HEK293T (cell line): ENCODE results near the gene PITPNM1.

Source experiments
- CTCF ChIA-PET: fragments of 350-600 bp; formaldehyde crosslinking; extraction: SDS; loops from one replicate; lab custom pipeline; 2021; ENCODE audit warnings: antibody characterized with exemption, inconsistent platforms; lab: Yijun Ruan, JAX
- POLR2A ChIA-PET: fragments of 350-600 bp; formaldehyde crosslinking; extraction: SDS; loops from one replicate; lab custom pipeline; 2020; ENCODE audit warnings: antibody characterized with exemption, inconsistent platforms; lab: Yijun Ruan, JAX
- DNase-seq: peaks from one replicate; pipeline ENCODE4 v3.0.0; 2012; ENCODE audit warnings: mixed read lengths; ENCODE audit errors: extremely low spot score
- ARNT ChIP-seq: fragments of 450-650 bp; IDR thresholded peaks from 2 replicates; pipeline ENCODE4 v1.6.1; 2017; ENCODE audit warnings: mild to moderate bottlenecking
- BHLHE40 ChIP-seq: fragments of 450-650 bp; IDR thresholded peaks from 2 replicates; pipeline ENCODE4 v1.6.1; 2016; ENCODE audit warnings: mild to moderate bottlenecking, moderate library complexity, borderline replicate concordance
- CTBP1 ChIP-seq: fragments of 450-650 bp; IDR thresholded peaks from 2 replicates; pipeline ENCODE4 v1.6.1; 2016; ENCODE audit warnings: borderline replicate concordance
- ELF4 ChIP-seq: fragments of 450-650 bp; IDR thresholded peaks from 2 replicates; pipeline ENCODE4 v1.6.1; 2017; ENCODE audit warnings: antibody characterized with exemption
- FOXA1 ChIP-seq: fragments of 450-650 bp; IDR thresholded peaks from 2 replicates; pipeline ENCODE4 v1.6.1; 2016; ENCODE audit warnings: mild to moderate bottlenecking
- FOXK2 ChIP-seq: fragments of 450-650 bp; IDR thresholded peaks from 2 replicates; pipeline ENCODE4 v1.6.1; 2016; ENCODE audit warnings: mild to moderate bottlenecking
- FOXM1 ChIP-seq: fragments of 450-650 bp; IDR thresholded peaks from 2 replicates; pipeline ENCODE4 v1.6.1; 2017; ENCODE audit warnings: mild to moderate bottlenecking, borderline replicate concordance
- HDGF ChIP-seq: fragments of 450-650 bp; IDR thresholded peaks from 2 replicates; pipeline ENCODE4 v1.6.1; 2017; ENCODE audit warnings: antibody characterized with exemption, borderline replicate concordance
- L3MBTL2 ChIP-seq: fragments of 450-650 bp; conservative IDR thresholded peaks from 2 replicates; pipeline ENCODE4 v1.6.1; 2016; ENCODE audit warnings: mild to moderate bottlenecking
- LEF1 ChIP-seq: fragments of 450-650 bp; IDR thresholded peaks from 2 replicates; pipeline ENCODE4 v1.6.1; 2017; ENCODE audit warnings: mild to moderate bottlenecking, borderline replicate concordance
- NFRKB ChIP-seq: fragments of 450-650 bp; IDR thresholded peaks from 2 replicates; pipeline ENCODE4 v1.6.1; 2016; ENCODE audit warnings: mild to moderate bottlenecking, moderate library complexity
- SP1 ChIP-seq: fragments of 450-650 bp; IDR thresholded peaks from 2 replicates; pipeline ENCODE4 v1.6.1; 2017
- SUZ12 ChIP-seq: fragments of 450-650 bp; IDR thresholded peaks from 2 replicates; pipeline ENCODE4 v1.6.1; 2016; ENCODE audit warnings: mild to moderate bottlenecking
- TARDBP ChIP-seq: fragments of 450-650 bp; IDR thresholded peaks from 2 replicates; pipeline ENCODE4 v1.6.1; 2016
- ZNF384 ChIP-seq: fragments of 450-650 bp; IDR thresholded peaks from 2 replicates; pipeline ENCODE4 v1.6.1; 2016
- TF ChIP-seq, protein P1 (sequence below): fragments of 450-650 bp; IDR thresholded peaks from 2 replicates; pipeline ENCODE4 v1.6.1; 2016

PITPNM1 gene

DNA sequence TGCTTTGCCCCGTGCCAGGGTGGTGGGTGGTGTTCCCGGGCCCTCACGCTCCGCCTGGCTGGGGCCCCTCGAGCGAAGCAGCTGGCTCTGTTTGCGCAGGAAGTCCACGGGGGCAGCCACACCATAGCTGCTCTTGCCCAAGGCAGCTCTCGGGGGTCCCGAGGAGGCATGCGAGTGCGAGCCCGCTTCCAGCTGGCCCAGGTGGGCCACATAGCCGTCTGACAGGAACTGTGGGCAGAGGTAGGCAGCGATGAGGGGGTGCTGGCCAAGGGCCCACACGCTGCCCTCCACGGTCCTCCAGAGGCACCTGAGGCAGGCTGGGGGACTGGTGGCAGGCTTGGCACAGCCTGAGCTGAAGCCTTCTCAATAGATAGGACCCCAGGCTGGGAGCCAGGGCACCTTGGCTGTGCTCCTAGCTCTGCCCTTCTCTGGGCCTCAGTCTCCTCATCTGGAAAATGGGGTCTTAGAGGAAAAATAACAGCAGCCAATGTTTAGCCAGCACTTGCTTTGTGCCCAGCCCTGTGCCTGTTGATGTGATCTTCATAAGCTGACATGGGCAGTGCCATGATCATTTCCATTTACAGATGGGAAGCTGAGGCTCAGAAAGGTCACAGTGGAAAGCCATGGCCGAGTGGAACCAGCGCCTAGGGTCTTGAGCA is 13.0 kb downstream of the PITPNM1 start:
- no peak for TF ChIP-seq ARNT
- TF ChIP-seq, protein P1, sequence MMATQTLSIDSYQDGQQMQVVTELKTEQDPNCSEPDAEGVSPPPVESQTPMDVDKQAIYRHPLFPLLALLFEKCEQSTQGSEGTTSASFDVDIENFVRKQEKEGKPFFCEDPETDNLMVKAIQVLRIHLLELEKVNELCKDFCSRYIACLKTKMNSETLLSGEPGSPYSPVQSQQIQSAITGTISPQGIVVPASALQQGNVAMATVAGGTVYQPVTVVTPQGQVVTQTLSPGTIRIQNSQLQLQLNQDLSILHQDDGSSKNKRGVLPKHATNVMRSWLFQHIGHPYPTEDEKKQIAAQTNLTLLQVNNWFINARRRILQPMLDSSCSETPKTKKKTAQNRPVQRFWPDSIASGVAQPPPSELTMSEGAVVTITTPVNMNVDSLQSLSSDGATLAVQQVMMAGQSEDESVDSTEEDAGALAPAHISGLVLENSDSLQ = no peak
- TF ChIP-seq L3MBTL2 = no peak
- no peak for TF ChIP-seq HDGF
- no peak for TF ChIP-seq CTBP1
- TF ChIP-seq ZNF384 = no peak
- TF ChIP-seq FOXA1 = no peak
- TF ChIP-seq LEF1 = no peak
- no peak for TF ChIP-seq SP1
- no peak for TF ChIP-seq ELF4
- TF ChIP-seq NFRKB = no peak
- no peak for TF ChIP-seq FOXK2
- TF ChIP-seq SUZ12 = no peak
- TF ChIP-seq BHLHE40 = no peak
- TF ChIP-seq TARDBP = no peak

DNA sequence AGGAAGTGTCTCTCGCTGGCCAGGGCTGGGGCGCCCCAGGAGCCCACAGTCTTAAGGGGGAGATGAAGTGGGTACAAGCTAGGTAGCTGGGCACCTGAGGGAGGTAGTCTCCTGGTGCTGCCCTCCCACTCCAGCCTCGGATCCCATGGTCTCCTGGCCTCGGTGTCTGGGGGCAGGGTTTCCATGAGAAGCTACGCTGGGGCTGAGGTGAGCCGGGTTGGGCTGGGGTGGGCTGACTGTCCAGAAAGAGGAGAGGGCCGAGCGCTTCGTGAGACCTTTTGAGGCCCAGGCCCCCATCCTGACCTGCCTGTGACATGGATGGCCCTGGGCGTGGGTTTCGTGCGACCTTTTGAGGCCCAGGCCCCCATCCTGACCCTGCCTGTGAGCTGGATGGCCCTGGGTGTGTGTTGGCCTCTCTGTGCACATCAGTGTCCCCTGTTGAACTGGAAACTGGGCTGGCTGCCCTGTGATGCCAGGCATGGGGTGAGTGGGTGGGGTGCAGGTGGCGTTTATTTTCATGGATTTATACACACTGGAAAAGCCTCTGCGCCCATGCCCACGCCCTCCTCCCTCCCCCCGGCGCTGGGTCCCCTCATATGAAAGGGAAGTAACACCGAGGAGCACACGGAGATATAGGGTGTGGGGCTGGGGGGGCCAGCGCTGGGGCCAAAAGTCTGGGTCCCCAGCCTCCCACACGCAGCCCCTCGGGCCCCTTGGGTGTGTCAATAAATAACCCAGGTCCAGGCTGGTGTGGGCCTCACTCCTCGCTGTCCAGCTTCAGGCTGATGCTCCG is 13.7 kb downstream of the PITPNM1 start:
- DNase-seq = no peak
- TF ChIP-seq FOXK2 (no peak), FOXM1 (no peak), ZNF384 (no peak), NFRKB (no peak), SUZ12 (no peak), ARNT (no peak), ELF4 (no peak), HDGF (no peak), L3MBTL2 (no peak), CTBP1 (no peak), SP1 (no peak), BHLHE40 (no peak), FOXA1 (no peak)
- TF ChIP-seq, protein P1 = no peak
- POLR2A ChIA-PET = interaction anchor here (1.1 to 2.6 kb wide), 4 partner anchors 9 to 90 kb away, joined by 3 to 10 read pairs (median 3); partner anchors contain the start of genes AIP, PPP1CA and RPS6KB2
- CTCF ChIA-PET = interaction anchor here (0.6 kb wide), 1 partner anchor 70 kb away, joined by 3 read pairs; no protein-coding TSS in a partner anchor

More for the DNA sequence above, 13.0 kb downstream of the PITPNM1 start:
- ChIA-PET CTCF (no interaction called here), POLR2A (interaction anchor here (1.1 to 2.6 kb wide), 2 partner anchors 9 to 91 kb away, joined by 3 to 10 read pairs; partner anchors contain the start of genes AIP and PPP1CA)
- no peak for DNase-seq

DNA sequence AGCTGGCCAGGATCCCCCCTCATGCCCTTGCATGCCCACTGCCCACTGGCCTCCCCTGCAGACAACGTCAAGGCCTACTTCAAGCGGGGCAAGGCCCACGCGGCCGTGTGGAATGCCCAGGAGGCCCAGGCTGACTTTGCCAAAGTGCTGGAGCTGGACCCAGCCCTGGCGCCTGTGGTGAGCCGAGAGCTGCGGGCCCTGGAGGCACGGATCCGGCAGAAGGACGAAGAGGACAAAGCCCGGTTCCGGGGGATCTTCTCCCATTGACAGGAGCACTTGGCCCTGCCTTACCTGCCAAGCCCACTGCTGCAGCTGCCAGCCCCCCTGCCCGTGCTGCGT is 14.5 kb downstream of the PITPNM1 start:
- TF ChIP-seq FOXM1 (no peak), ELF4 (no peak), LEF1 (no peak), HDGF (no peak), NFRKB (no peak), SP1 (no peak), ARNT (no peak), SUZ12 (no peak), BHLHE40 (no peak), FOXA1 (no peak), TARDBP (no peak)
- TF ChIP-seq, protein P1 = no peak
- no peak for DNase-seq
- POLR2A ChIA-PET = interaction anchor here (1.4 to 2.6 kb wide), 3 partner anchors 8 to 89 kb away, joined by 3 to 10 read pairs (median 3); partner anchors contain the start of genes AIP, PPP1CA and RPS6KB2
- CTCF ChIA-PET = interaction anchor here (0.6 kb wide), 1 partner anchor 70 kb away, joined by 3 read pairs; no protein-coding TSS in a partner anchor

DNA sequence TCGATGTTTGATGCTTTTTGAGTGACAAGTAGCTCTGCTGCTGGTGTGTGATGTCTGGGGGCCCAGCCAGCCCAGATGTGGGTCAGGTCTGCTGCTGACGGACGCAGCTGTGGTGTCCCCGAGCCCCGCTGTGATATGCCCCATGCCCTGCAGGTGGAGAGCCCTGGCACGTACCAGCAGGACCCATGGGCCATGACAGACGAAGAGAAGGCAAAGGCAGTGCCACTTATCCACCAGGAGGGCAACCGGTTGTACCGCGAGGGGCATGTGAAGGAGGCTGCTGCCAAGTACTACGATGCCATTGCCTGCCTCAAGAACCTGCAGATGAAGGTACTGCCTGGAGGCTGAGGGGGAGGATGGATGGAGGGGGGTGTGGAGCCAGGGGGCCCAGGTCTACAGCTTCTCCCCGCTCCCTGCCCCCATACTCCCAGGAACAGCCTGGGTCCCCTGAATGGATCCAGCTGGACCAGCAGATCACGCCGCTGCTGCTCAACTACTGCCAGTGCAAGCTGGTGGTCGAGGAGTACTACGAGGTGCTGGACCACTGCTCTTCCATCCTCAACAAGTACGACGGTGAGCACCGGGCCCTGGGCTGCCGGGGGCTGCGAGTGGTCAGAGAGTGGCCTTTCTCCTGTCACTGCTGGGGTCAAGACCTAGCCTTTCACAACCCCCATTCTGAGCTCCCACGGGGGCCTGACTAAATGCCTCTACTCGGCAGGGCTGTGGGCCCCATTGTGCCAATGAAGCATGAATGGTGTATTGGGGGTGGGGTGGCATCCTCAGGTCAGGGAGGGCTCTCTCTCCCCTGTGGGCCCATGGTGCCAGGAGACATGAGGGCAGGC is 15.1 kb downstream of the PITPNM1 start:
- ChIA-PET POLR2A (interaction anchor here (1.4 to 2.6 kb wide), 3 partner anchors 7 to 88 kb away, joined by 3 to 10 read pairs (median 3); partner anchors contain the start of genes AIP, PPP1CA and RPS6KB2), CTCF (no interaction called here)
- TF ChIP-seq HDGF (no peak), FOXK2 (no peak), SUZ12 (no peak), FOXM1 (no peak), NFRKB (no peak), TARDBP (no peak), BHLHE40 (no peak), FOXA1 (no peak), LEF1 (no peak), CTBP1 (no peak), ARNT (no peak), ZNF384 (no peak), ELF4 (no peak)
- TF ChIP-seq, protein P1 = no peak
- DNase-seq = no peak
